SKM-1 (cell line): ENCODE measurements around the gene NBAS.
"Not testable (repeated sequence)": the region's sequence is repeated elsewhere in the genome, so short reads cannot be mapped to it uniquely, and the experiment has no call there.

Experiments used
- DNase-seq: peaks from one replicate; lab custom pipeline; 2025; ENCODE audit not compliant: unreplicated experiment; lab: John Stamatoyannopoulos, UW

NBAS gene

DNA sequence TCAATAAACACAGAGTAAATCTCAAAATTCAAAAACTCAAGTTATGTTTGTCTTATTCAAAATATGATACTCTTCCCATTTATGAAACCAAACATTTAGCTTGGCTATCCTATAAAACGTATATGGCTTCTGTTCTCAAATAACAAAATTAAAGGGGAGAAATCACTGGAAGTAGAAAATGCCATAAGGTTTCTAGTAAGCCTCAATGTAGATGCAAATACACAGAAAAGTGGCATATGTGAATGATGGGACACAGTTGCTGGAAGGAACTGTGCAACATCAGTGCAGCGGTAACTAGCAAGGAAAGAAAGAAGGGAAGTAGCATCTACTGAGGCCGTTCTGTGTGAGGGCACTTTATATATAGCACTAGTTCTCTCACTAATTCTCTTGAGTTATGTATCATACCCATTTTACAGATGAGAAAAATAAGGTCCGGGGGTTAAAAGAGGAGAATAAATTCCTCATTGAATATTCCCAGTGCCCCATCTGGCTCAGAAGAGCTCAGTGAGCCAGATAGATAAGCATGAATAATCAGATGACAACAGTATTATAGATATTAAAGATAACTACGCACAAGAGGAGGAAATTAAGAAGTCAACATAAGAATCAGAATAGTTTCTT lies 27.2 kb downstream of the NBAS start:
- no peak for DNase-seq

DNA sequence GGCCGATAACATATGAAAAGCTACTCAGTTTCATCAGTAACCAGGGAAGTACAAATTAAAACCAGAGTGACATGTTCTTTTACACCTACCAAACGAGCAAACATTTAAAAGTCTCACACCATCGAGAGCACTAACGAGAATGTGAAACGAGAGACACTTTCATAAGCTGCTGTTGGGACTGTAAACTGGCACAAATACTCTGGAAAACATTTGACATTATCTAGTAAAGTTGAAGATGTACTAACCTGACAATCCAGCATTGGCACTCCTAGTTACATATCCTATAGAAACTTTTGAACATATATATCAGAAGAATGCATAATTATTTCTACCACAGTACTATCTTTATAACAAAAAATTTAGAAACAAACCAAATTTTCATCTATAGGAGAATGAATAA lies 28.1 kb downstream of the NBAS start:
- no peak for DNase-seq

DNA sequence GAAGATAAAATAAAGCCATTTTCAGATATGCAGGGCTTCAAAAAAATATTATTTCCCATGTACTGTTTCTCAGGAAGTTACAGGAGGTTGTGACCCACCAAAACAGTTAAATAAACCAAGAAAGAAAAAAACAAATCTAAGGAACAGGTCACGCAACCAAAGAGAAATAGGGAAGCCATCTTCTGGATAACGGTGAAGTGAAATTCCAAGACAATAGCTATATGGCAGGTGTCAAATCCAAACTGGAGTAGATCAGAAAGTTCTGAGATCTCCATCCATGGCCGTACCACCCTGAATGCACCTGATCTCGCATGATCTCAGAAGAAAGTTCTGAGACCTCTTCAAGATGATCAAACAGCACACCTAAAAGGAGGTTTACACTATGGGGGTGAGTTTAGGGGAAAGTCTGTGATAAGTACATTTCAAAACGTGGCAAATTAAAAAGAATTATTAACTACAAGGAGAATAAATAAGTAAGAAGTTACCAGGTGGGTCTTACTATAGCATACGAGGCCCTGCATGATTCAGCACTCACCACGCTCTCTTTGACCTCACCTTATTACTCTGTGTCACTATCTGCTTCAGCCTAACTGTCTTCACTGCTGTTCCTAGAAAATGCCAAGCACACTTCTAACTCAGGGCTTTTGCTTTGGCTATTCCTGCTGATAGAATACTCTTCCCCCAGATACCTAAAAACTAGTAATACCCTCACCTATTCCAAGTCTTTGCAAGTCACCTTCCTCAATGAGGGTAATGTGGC lies 29.9 kb downstream of the NBAS start:
- no peak for DNase-seq

DNA sequence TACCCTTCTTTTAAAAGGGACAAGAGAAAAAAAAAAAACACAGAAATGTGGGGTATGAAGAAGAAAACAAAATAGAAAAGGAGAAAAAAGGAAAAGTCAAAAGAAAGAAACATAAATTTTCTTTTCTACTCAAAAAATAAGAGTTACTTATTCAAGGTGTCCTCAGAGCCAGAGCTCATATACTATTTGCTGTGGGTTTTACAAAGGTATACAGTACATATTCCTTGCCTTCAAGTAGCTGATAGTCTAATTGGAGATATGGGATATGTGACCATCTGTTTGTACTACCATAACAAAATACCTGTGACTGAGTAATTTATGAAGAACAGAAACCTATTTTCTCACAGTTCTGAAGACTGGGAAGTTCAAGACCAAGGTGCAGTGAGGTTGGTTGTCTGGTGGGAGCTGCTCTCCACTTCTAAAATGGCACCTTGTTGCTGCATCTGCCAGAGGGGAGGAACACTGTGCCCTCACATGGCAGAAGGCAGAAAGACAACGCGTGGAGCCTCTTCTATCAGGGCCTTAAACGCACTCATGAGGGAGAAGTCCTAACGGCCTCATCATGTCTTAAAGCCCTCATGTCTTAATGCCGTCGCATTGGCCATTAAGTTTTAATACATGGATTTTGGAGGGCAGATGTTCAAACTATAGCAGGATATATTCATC lies 33.9 kb downstream of the NBAS start:
- no peak for DNase-seq

DNA sequence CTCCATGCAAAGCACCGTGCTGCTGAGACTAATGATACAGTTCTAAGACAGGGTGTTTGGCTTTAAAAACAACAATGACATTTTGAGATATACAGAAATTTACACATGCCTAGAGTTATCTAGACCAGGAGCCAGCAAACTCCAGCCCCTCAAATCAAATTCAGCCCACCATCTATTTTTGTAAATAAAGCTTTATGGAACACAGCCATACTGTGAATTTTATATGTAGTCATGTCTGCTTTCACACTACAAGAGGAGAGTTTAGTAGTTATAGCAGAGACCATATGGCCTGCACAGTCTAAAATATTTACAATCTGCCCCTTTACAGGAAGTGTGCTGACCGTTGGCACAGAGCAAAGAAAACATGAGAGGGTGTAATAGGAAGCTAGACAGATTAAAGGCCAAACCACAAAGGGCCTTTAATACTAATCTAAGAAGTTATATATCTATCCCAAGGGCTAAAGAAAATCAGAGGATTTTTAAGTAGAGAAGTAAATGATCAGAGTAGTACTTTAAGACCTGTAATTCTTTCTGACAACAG lies 39.4 kb downstream of the NBAS start:
- DNase-seq = no peak

DNA sequence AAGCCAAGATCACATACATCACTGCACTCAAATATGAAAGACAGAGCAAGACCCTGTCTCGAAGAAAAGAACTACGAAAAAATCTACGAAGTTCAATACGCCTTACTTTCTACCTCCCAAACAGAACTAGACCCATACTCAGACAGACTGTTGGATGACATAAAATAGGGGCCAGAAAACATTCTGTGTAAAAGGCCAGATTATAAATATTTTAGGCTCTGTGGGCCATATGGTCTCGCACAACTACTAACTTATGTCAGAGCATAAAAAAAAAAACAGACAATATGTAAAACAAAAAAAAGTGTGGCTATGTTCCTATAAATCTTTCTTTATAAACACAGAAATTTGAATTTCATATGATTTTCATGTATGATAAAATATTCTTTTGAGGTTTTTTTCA lies 40.8 kb downstream of the NBAS start:
- DNase-seq = no peak

DNA sequence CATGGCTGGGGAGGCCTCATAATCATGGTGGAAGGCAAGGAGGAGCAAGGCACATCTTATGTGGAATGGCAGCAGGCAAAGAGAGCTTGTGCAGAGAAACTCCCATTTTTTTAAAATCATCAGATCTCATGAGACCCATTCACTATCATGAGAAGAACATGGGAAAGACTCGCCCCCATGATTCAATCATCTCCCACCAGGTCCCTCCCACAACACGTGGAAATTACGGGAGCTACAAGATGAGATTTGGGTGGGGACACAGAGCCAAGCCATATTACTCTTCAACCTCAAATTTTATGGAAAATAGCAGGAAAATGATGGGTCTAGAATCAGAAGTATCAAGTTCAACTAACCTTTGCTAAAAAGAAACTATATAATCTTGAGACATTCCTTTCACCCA lies 42.4 kb downstream of the NBAS start:
- DNase-seq = not testable (repeated sequence)

DNA sequence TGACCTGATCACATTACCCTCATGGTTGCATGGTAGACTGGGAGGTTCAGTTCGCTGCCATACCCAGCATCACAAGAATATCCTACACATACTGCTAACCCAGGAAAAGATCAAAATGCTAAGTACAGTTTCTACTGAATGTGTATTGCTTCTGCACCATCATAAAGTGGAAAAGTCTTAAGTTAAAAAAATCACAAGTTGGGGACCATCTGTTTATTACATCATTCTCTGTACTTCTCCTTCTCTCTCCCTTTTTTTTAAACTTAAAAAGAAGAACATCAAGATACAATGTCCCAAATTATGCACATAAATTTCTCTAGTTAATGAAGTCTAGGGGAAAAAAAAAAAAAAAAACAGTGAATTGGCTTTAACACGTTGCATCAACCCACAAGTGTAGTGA lies 43.3 kb downstream of the NBAS start:
- no peak for DNase-seq

DNA sequence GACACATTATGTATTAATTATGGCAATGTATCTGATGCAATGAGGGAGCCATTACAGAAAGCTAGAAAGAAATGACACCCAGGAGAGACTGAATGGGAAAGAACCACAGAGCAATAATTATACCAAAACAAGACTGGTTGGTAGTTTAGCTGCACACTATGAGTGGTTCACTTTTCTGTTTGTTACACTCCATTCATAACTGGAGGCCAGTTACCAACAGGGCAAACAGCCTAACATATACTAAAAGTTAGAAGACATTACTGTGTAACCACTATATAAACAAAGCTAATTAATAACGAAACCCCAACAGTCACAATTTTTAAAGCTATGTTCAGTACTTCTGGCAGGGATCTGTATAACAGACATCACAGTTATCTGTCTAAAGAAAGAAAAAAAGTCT lies 49.4 kb downstream of the NBAS start:
- DNase-seq = no peak

DNA sequence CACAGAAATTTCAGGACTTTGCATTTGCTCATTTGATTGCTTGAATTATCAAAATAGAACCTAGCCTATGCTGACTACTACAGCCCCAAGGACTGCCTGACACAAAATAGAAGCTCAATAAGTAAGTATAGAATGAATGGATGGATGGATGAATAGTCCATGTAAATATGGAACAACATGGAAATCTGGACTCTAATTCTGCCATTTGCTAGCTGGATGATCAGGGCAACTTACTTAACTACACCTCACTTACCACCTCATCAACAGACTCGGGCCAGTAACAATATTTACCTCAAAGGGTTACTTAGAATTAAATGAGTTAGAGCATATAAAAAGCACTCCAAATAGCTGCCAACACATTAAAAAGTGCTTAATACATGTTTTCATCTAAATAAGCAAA lies 50.6 kb downstream of the NBAS start:
- DNase-seq = no peak

DNA sequence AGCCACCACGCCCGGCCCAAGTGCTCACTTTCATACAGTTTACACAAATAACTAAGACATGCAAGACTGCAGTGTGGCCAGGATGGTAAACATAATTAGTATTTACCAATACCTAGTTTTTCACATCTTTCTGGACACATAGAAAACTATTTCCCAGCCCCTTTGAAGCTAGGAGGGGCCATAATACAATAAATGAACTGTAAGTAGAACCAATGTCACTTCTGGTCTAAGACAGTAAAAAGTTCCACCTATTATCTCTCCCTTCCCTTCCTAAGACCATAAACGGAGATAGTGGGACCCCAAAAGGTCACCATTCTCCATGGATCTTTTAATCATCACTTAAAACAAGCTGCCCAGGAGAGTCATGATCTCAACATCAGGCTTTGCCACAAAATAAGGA lies 51.0 kb downstream of the NBAS start:
- no peak for DNase-seq

DNA sequence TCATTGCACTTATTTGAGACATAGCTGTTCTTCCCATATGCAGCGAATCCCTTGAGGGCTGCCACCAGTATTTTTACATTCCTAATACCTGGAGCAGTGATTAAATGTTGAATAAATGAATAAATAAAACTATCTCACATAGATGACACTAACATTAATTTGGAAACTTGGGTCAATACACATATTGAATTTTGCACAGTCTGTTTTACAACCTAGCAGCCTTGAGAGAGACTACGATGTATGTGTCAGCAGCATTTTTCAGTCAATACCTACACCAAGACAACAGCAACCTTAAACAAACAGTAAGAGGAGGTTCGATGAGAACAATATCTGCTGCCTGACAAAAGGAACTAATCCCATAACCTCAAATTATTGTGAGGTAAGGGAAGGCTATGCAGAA lies 53.4 kb downstream of the NBAS start:
- DNase-seq = no peak

DNA sequence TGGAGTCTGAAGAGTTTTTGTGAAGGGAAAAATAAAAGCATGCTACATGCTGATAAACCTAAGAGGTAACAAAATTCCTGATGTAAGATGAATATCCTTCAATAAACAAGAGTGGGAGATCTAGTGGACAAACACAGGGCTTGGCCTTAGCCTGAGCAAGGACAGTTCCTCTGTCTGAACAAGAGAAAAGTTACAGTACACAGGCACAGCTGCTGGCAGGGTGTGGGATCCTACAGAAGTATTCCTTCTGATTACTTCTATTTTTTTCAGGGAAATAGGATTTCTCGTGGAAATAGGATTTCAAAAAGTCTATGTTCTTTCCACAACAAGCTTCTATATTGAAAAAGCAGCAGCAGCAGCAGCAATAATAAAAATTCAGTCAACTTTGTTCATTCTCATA lies 54.1 kb downstream of the NBAS start:
- DNase-seq = no peak

DNA sequence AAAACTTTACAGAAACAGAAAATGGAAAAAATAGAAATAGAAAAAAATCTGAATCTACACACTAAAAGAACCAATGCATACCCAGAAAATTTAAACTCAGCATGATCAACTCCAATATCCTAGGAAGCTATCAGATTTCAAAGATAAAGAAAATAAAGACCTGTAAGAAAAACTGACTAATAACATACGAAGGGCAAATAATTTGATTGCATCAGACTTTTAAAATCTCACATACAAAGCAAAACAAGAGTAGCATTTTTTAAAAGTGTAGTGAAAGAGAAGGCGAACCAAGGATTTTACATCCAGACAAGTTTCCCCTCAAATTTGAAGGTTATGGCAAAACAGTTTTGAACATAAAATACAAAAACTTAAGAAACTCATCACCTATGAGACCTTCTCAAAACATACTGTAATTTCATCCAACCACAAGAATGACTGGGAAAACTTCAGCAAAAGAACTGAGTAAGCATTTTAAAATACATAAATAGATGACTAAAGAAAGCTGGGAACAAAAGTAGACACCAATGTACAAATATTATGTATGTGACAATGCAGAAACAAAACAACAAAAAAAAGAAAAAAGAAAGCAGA lies 54.8 kb downstream of the NBAS start:
- DNase-seq = no peak

DNA sequence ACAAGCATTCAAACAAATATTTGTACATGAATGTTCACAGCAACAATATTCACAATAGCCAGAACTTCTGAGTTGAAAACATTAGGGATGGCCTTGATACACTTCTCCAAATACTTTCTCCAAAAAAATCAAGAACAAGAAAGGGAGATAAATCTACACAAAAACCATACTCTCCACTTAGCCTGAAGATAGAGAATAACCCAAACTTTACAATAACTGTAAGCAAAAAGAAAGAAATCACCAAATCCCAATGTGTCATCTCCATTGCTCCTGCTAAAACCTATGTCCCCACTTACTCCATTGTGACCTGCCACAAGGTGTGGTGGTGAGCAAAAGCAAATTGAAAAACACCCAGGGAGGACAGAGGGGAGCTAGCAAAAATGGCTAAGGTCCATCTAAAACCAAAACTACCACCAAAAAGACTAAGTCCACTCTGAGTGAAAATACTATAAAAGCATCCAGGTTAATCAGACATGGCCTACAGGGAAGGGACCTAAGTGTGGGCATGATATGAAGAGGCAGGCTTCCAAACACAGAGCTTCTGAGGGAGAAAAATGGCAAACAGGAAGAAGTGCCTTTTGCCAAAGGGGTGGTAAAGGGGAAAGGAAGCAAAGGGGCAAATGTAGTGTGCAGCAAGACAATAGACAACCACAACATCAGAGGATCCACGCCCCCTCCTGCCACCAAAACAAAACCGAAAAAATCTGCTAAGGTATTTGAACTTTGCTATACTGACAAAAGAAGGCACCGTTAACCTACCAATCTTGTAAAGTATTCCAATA lies 56.1 kb downstream of the NBAS start:
- DNase-seq = no peak

DNA sequence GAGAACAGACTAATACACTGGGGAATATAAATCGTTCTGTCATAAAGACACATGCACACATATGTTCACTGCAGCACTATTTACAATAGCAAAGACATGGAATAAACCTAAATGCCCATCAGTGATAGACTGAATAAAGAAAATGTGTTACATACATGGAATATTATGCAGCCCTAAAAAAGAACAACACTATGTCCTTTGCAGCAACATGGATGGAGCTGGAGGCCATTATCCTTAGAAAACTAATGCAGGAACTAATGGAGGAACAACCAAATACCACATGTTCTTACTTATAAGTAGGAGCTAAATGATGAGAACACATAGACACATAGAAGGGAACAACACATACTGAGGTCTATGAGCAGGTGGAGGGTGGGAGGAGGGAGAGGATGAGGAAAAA lies 61.9 kb downstream of the NBAS start:
- DNase-seq = not testable (repeated sequence)

DNA sequence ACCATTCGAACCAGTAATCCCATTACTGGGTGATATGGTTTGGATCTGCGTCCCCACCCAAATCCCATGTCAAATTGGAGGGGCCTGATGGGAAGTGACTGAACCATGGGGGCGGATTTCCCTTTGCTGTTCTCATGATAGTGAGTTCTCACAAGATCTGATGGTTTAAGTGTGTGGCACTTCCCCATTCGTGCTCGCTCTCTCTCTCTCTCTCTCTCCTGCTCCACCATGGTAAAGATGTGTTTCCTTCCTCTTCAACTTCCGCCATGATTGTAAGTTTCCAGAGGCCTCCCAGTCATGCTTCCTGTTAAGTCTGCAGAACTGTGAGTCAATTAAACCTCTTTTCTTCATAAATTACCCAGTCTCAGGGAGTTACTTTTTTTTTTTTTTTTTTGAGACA lies 62.6 kb downstream of the NBAS start:
- DNase-seq = no peak

DNA sequence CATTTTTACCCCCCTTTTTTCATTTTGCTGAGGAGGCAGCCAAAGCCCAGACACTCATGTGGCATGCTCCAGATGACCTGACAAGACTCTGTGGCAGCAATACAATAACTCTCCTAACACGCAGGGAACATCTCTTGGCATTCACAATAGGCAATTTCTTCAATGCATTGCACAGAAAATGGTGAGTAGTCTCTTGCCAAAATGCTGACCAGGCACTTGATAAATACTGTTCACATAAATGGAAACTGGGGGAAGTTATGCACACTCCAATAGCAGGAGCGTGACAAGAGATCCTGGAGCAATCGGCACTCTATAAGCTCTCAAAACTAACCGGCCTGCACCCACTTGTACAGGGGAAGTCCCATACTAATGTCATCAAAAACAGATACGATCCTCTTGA lies 66.3 kb downstream of the NBAS start:
- DNase-seq = no peak

DNA sequence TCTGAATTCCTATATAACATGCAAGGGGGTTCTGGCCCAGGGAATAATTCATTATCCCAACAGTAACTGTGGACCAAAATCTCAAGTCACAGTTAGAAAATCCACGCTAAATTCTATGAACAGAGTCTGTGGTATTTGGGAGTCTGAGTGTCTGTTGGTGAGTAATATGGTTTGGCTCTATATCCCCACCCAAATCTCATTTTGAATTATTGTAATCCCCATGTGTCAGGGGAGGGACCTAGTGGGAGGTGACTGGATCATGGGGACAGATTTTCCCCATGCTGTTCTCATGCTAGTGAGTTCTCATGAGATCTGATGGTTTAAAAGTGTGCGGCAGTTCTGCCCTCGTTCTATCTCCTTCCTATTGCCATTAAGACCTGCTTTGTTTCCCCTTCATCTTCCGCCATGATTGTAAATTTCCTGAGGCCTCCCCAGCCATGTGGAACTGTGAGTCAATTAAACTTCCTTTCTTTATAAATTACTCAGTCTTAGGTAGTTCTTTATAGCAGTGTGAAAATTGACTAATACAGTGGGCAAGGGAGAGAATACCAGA lies 68.3 kb downstream of the NBAS start:
- no peak for DNase-seq

DNA sequence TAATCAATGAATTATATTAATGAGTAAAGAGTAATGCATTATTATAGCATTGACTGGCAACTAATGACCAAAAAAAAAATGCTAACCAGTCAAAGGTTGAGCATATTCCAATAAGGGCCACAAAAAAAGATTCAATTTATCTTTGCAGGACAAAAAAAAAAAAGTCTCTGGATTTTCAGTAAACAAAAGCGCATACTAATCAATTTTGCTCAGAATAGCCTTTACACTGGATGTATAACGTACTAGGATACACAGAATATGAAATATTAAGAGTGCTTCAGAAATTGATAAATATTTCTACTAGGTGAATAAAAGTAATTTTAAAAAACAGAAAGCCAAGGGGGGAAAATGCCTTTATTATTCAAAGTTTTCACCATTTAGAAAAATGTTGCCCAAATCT lies 74.4 kb downstream of the NBAS start:
- DNase-seq = no peak

DNA sequence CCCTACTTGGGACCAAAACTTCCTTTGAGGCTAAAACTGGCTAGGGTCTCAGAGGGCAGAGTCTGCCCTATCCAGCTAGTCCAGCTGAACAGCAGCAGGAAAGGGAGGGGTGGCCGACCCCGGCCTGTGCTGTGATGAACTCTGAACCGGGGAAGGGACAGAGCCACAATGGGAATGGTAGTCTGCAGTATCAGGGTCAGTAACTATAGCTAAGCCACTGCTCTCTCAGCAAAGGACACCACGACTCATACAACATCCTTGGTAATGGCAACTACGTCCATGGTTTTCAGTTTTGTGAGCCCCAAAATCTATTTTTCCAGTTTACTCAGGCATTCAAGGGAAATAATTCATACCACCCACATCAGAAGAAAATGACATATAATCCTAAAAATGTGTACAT lies 75.2 kb downstream of the NBAS start:
- DNase-seq = no peak
